IMR-90 (cell line): ENCODE data around the gene ADCK2. TPM values are rescaled to one million over a fixed set of nuclear protein-coding genes. Genes with fewer than 3 reads are reported as not detected.

ENCODE experiments used
- ATAC-seq: fragments of 200-7000 bp; cut with Tn5 transposase; 2 replicates; pipeline ENCODE4 v1.9.1; 2020; ENCODE audit warnings: low read depth, mild to moderate bottlenecking, moderate library complexity
- BruUV-seq: library from RNA; stranded (reverse); fragments of 400-500 nt; replicated peaks from 2 replicates; lab custom pipeline; 2021; lab: Mats Ljungman, UMichigan
- CTCF ChIA-PET: fragments of 300-600 bp; formaldehyde crosslinking; extraction: SDS; loops from one replicate; lab custom pipeline; 2021; ENCODE audit warnings: antibody characterized with exemption; lab: Yijun Ruan, JAX
- POLR2A ChIA-PET: fragments of 300-600 bp; sonication (Branson Sonifier 250); formaldehyde crosslinking; loops from one replicate; lab custom pipeline; 2022; ENCODE audit warnings: antibody characterized with exemption; ENCODE audit not compliant: unreplicated experiment; lab: Charles Lee
- DNase-seq: peaks from one replicate; pipeline ENCODE4 v3.0.0; 2013
- H2AFZ ChIP-seq: replicated peaks from 2 replicates; pipeline ENCODE3; 2013; ENCODE audit warnings: low read length, mild to moderate bottlenecking; ENCODE audit not compliant: poor library complexity
- H2AK5ac ChIP-seq: 2 replicates; pipeline ENCODE4 v1.6.1; 2013; ENCODE audit warnings: low read depth, low read length, inconsistent platforms
- H2AK9ac ChIP-seq: replicated peaks from 2 replicates; pipeline ENCODE3; 2013; ENCODE audit warnings: mild to moderate bottlenecking, low read depth, low read length, moderate library complexity; ENCODE audit not compliant: poor library complexity
- H2BK120ac ChIP-seq: 2 replicates; pipeline ENCODE4 v1.6.1; 2013; ENCODE audit warnings: low read depth, low read length, inconsistent platforms
- H2BK15ac ChIP-seq: 3 replicates; pipeline ENCODE4 v1.6.1; 2013; ENCODE audit warnings: low read depth, low read length, inconsistent platforms
- H2BK20ac ChIP-seq: 2 replicates; pipeline ENCODE4 v1.6.1; 2013; ENCODE audit warnings: low read depth, mild to moderate bottlenecking, inconsistent platforms, low read length, moderate library complexity
- H2BK5ac ChIP-seq: 2 replicates; pipeline ENCODE4 v1.6.1; 2013; ENCODE audit warnings: mild to moderate bottlenecking, low read depth, low read length, inconsistent platforms; ENCODE audit not compliant: poor library complexity, severe bottlenecking
- H3K14ac ChIP-seq: replicated peaks from 2 replicates; pipeline ENCODE4 v1.6.1; 2013; ENCODE audit warnings: low read depth, low read length, inconsistent platforms
- H3K18ac ChIP-seq: 2 replicates; pipeline ENCODE4 v1.6.1; 2013; ENCODE audit warnings: low read depth, low read length, control low read depth
- H3K23ac ChIP-seq: 2 replicates; pipeline ENCODE4 v1.6.1; 2013; ENCODE audit warnings: low read depth, low read length, inconsistent platforms
- H3K27ac ChIP-seq: 2 replicates; pipeline ENCODE4 v1.5.1; 2013; ENCODE audit warnings: mild to moderate bottlenecking, control low read depth, low read length; ENCODE audit not compliant: insufficient read depth
- H3K27me3 ChIP-seq: 2 replicates; pipeline ENCODE4 v1.6.1; 2013; ENCODE audit warnings: low read length; ENCODE audit not compliant: control insufficient read depth, insufficient read depth
- H3K36me3 ChIP-seq: 2 replicates; pipeline ENCODE4 v1.6.1; 2013; ENCODE audit warnings: low read length, mixed read lengths; ENCODE audit not compliant: control insufficient read depth, insufficient read depth
- H3K4ac ChIP-seq: 2 replicates; pipeline ENCODE4 v1.6.1; 2013; ENCODE audit warnings: low read depth, low read length, inconsistent platforms
- H3K4me1 ChIP-seq: 2 replicates; pipeline ENCODE4 v1.6.1; 2013; ENCODE audit warnings: low read length, mixed read lengths; ENCODE audit not compliant: control insufficient read depth, insufficient read depth
- H3K4me2 ChIP-seq: 2 replicates; pipeline ENCODE4 v1.6.1; 2013; ENCODE audit warnings: low read depth, mild to moderate bottlenecking, control low read depth, low read length, moderate library complexity
- H3K4me3 ChIP-seq: 2 replicates; pipeline ENCODE4 v1.5.1; 2013; ENCODE audit warnings: low read depth, mild to moderate bottlenecking, control low read depth, low read length, moderate library complexity; ENCODE audit not compliant: insufficient read depth
- H3K56ac ChIP-seq: 2 replicates; pipeline ENCODE4 v1.6.1; 2013; ENCODE audit warnings: low read length, inconsistent platforms; ENCODE audit not compliant: insufficient read depth; ENCODE audit errors: extremely low read depth
- H3K79me1 ChIP-seq, 2 experiments: 2 replicates each; pipeline ENCODE4 v1.6.1; 2013; ENCODE audit warnings: low read length in 2 of 2, inconsistent platforms in 1 of 2, low read depth in 1 of 2
- H3K9ac ChIP-seq: 2 replicates; pipeline ENCODE4 v1.6.1; 2013; ENCODE audit warnings: low read depth, low read length, control low read depth
- H3K9me1 ChIP-seq: 2 replicates; pipeline ENCODE4 v1.6.1; 2013; ENCODE audit warnings: low read length, inconsistent platforms; ENCODE audit not compliant: insufficient read depth
- H3K9me3 ChIP-seq: 2 replicates; pipeline ENCODE4 v1.6.1; 2013; ENCODE audit warnings: low read length; ENCODE audit not compliant: control insufficient read depth, insufficient read depth
- H4K20me1 ChIP-seq: 2 replicates; pipeline ENCODE4 v1.6.1; 2013; ENCODE audit warnings: low read length, inconsistent platforms; ENCODE audit not compliant: insufficient read depth
- H4K5ac ChIP-seq: 2 replicates; pipeline ENCODE4 v1.6.1; 2013; ENCODE audit warnings: mild to moderate bottlenecking, low read depth, low read length, control low read depth
- H4K8ac ChIP-seq, 2 experiments: 2 replicates each; pipeline ENCODE4 v1.6.1; 2013; ENCODE audit warnings: low read depth in 2 of 2, low read length in 2 of 2, control low read depth in 1 of 2, inconsistent platforms in 1 of 2
- H4K91ac ChIP-seq: 2 replicates; pipeline ENCODE4 v1.6.1; 2013; ENCODE audit warnings: low read depth, low read length, inconsistent platforms; ENCODE audit not compliant: insufficient read depth
- CEBPB ChIP-seq: IDR thresholded peaks from 2 replicates; pipeline ENCODE4 v1.6.1; 2012; ENCODE audit warnings: low read depth, low read length, improper control_type of control experiment
- CHD1 ChIP-seq: IDR thresholded peaks from 2 replicates; pipeline ENCODE4 v1.6.1; 2012; ENCODE audit warnings: low read depth, low read length, improper control_type of control experiment
- CTCF ChIP-seq: conservative IDR thresholded peaks from 2 replicates; pipeline ENCODE4 v1.5.1; 2012; ENCODE audit warnings: mild to moderate bottlenecking, low read depth, low read length, improper control_type of control experiment
- ELK1 ChIP-seq: fragments of 150-350 bp; IDR thresholded peaks from 2 replicates; pipeline ENCODE4 v1.6.1; 2016; ENCODE audit warnings: low read depth, mild to moderate bottlenecking, low read length, moderate library complexity, borderline replicate concordance
- FOS ChIP-seq: fragments of 150-350 bp; IDR thresholded peaks from 2 replicates; pipeline ENCODE4 v1.6.1; 2016; ENCODE audit warnings: low read depth, low read length
- MAFK ChIP-seq: IDR thresholded peaks from 2 replicates; pipeline ENCODE4 v1.6.1; 2012; ENCODE audit warnings: low read depth, low read length, improper control_type of control experiment
- MAZ ChIP-seq: IDR thresholded peaks from 2 replicates; pipeline ENCODE4 v1.6.1; 2012; ENCODE audit warnings: low read depth, mild to moderate bottlenecking, low read length, improper control_type of control experiment, moderate library complexity, borderline replicate concordance
- MXI1 ChIP-seq: IDR thresholded peaks from 2 replicates; pipeline ENCODE4 v1.6.1; 2012; ENCODE audit warnings: low read depth, mild to moderate bottlenecking, low read length, moderate library complexity, borderline replicate concordance
- NFE2L2 ChIP-seq: fragments of 150-350 bp; IDR thresholded peaks from 2 replicates; pipeline ENCODE4 v1.6.1; 2016; ENCODE audit warnings: low read depth, mild to moderate bottlenecking, low read length
- RAD21 ChIP-seq: IDR thresholded peaks from 2 replicates; pipeline ENCODE4 v1.6.1; 2012; ENCODE audit warnings: low read length, improper control_type of control experiment
- RCOR1 ChIP-seq: IDR thresholded peaks from 2 replicates; pipeline ENCODE4 v1.6.1; 2012; ENCODE audit warnings: mild to moderate bottlenecking, low read length, improper control_type of control experiment; ENCODE audit not compliant: insufficient replicate concordance
- SMC3 ChIP-seq: fragments of 150-350 bp; IDR thresholded peaks from 2 replicates; pipeline ENCODE4 v1.6.1; 2016; ENCODE audit warnings: low read depth, mild to moderate bottlenecking, antibody characterized with exemption, low read length, moderate library complexity
- WGBS, 2 experiments: methylation state at CpG; one replicate each; pipeline versions ENCODE4 v1.1.5 to v1.1.7; 2013; ENCODE audit warnings: missing lambda C conversion rate in 2 of 2; ENCODE audit not compliant: insufficient read length in 1 of 2; ENCODE audit errors: extremely low coverage in 2 of 2; 5-methylcytosine and 5-hydroxymethylcytosine counted together
- dilution Hi-C: fragments of 300-500 bp; cut with HindIII; formaldehyde crosslinking; loops from one replicate; pipeline ENCODE4 v1.14.3; 2018; ENCODE audit warnings: low sequenced_read_pairs; ENCODE audit not compliant: unreplicated experiment
- in situ Hi-C: fragments of 300-500 bp; cut with MboI; formaldehyde crosslinking; loops from 3 replicates; pipeline ENCODE4 v1.14.3; 2019; ENCODE audit warnings: low sequenced_read_pairs, inconsistent platforms, mixed read lengths
- intact Hi-C: fragments of 100-400 bp; cut with micrococcal nuclease; formaldehyde crosslinking; loops from 2 replicates; pipeline ENCODE4 v1.10.0; 2022
- polyA plus RNA-seq, 3 experiments: library from polyadenylated mRNA; depleted of rRNA; stranded (reverse); fragments of >200 nt; gene quantifications; 2 replicates each; pipeline ENCODE4 v1.2.3, GENCODE V29; 2012; ENCODE audit warnings: low replicate concordance in 1 of 3
- total RNA-seq: library from RNA; depleted of rRNA; stranded (reverse); fragments of >200 nt; gene quantifications from 2 replicates; pipeline ENCODE4 v1.2.3, GENCODE V29; 2012
- TF ChIP-seq, protein P1 (sequence below): fragments of 150-350 bp; IDR thresholded peaks from 2 replicates; pipeline ENCODE4 v1.6.1; 2017; ENCODE audit warnings: mild to moderate bottlenecking, antibody characterized with exemption, low read length, low read depth

Gene ADCK2
- total and polyA plus RNA-seq, 2 of the 4 experiments (the other 2 are of a cell fraction), result 7.1 to 10.0 TPM

- Histone ChIP-seq H3K56ac (peak within 1 kb of the TSS; percentile 85), H2BK20ac (peak within 1 kb of the TSS; percentile 45), H2AK5ac (peak within 1 kb of the TSS; percentile 90), H3K4me3 (peak within 1 kb of the TSS; percentile 85), H3K9ac (peak within 1 kb of the TSS; percentile 77), H3K4me1 (peaks cover 16% of the 10 kb centered on the region), H3K36me3 (peaks cover 4% of the 10 kb centered on the region; the same call in 1 of the 2 replicates), H2AFZ (peak within 1 kb of the TSS; percentile 94), H2AK9ac (peak within 1 kb of the TSS; percentile 91), H4K5ac (peak within 1 kb of the TSS; percentile 85), H3K27ac (peak within 1 kb of the TSS; percentile 92), H4K91ac (peak within 1 kb of the TSS; percentile 84), H3K4ac (peak within 1 kb of the TSS; percentile 85), H3K27me3 (no peaks in the 10 kb centered on the region), H3K18ac (peak within 1 kb of the TSS; percentile 83), H2BK120ac (peak within 1 kb of the TSS; percentile 78), H3K14ac (peak within 1 kb of the TSS; percentile 50), H3K9me1 (peaks cover 6% of the 10 kb centered on the region; the same call in 1 of the 2 replicates), H2BK15ac (peak within 1 kb of the TSS; percentile 55; the same call in 1 of the 3 replicates), H3K23ac (peak within 1 kb of the TSS; percentile 90), H3K4me2 (peak within 1 kb of the TSS; percentile 90), H2BK5ac (peak within 1 kb of the TSS; percentile 93), H4K20me1 (peaks cover 12% of the 10 kb centered on the region; the same call in 1 of the 2 replicates), H3K79me1 (peaks cover 4 to 43% of the 10 kb centered on the region in 2 experiments; a peak in 3 of 4 replicates), H4K8ac (peak within 1 kb of the TSS; percentile 76 to 83), H3K9me3 (no peaks in the 10 kb centered on the region)
- CTCF ChIA-PET, result no interaction called here
- in situ Hi-C loops (no loop called here), dilution Hi-C loops (no loop called here), intact Hi-C loops (no loop called here)
- no TSS peak for BruUV-seq
- DNase-seq, result peak; percentile 76
- POLR2A ChIA-PET, result interaction anchor here (0.5 to 1.1 kb wide), 8 partner anchors 13 to 139 kb away, joined by 3 to 15 read pairs (median 6); no protein-coding TSS in a partner anchor
- WGBS, 2 experiments, result 30% methylated on average over 26 of the region's 78 CpGs; no CpG with 5 or more reads in 1 of the 2 experiments
- peak; percentile 65 for ATAC-seq
- TF ChIP-seq MAZ (peak; percentile 69; the same call in 1 of the 2 replicates), NFE2L2 (no peak), RAD21 (0 out of 2 replicates have a peak, but pooled peaks have one; percentile 5), CEBPB (no peak), MXI1 (0 out of 2 replicates have a peak, but pooled peaks have one; percentile 59), FOS (no peak), RCOR1 (no peak), CTCF (no peak), SMC3 (no peak), MAFK (no peak), CHD1 (no peak), ELK1 (no peak)
- TF ChIP-seq, protein P1, sequence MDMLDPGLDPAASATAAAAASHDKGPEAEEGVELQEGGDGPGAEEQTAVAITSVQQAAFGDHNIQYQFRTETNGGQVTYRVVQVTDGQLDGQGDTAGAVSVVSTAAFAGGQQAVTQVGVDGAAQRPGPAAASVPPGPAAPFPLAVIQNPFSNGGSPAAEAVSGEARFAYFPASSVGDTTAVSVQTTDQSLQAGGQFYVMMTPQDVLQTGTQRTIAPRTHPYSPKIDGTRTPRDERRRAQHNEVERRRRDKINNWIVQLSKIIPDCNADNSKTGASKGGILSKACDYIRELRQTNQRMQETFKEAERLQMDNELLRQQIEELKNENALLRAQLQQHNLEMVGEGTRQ, result no peak
These were observed 31.8 kb upstream of the ADCK2 start, which contains the start of gene DENND2A for GRCh38 chr7:140640727-140641523. Gene DENND2A (minus strand): TSS chr7:140640813. CDS start chr7:140602397, 38,416 bp downstream.
